ENCODE data around the gene IER2.

IER2 gene

GRCh38 chr19:13116282-13117175, 33.7 kb upstream of the IER2 start, which contains the start of gene TRMT1:
Gene TRMT1, minus strand, starts transcription at chr19:13116740. Its CDS starts 341 bp downstream, at chr19:13116399.
- peak within 1 kb of the TSS; percentile 88 for H3K27ac ChIP-seq (ENCODE audit: poor library complexity, severe bottlenecking)
- peaks cover 39% of the 10 kb centered on the region for H3K36me3 ChIP-seq (ENCODE audit: low read depth)
- H3K27me3 ChIP-seq (ENCODE audit: insufficient read depth, poor library complexity, severe bottlenecking): no peaks in the 10 kb centered on the region
- TF ChIP-seq CTCF (IDR thresholded peaks at IDR 0.05; ENCODE audit: poor library complexity, severe bottlenecking): no peak
- peak within 1 kb of the TSS; percentile 87 for H3K4me3 ChIP-seq (ENCODE audit: severe bottlenecking)
- no peaks in the 10 kb centered on the region for H3K9me3 ChIP-seq (ENCODE audit: severe bottlenecking)
- peak; percentile 50 for ATAC-seq (ENCODE audit: low read depth)
- H3K4me1 ChIP-seq (ENCODE audit: insufficient read depth, poor library complexity, severe bottlenecking): peaks cover 8% of the 10 kb centered on the region
- peak; percentile 95 for DNase-seq (ENCODE audit: low spot score)

GRCh38 chr19:13117176-13117771, 32.9 kb upstream of the IER2 start:
- Histone ChIP-seq H3K27ac (ENCODE audit: poor library complexity, severe bottlenecking) (peak overlapping the region; percentile 88), H3K27me3 (ENCODE audit: insufficient read depth, poor library complexity, severe bottlenecking) (no peaks in the 10 kb centered on the region), H3K9me3 (ENCODE audit: severe bottlenecking) (no peaks in the 10 kb centered on the region), H3K4me3 (ENCODE audit: severe bottlenecking) (peak overlapping the region; percentile 87), H3K4me1 (ENCODE audit: insufficient read depth, poor library complexity, severe bottlenecking) (peaks cover 8% of the 10 kb centered on the region), H3K36me3 (ENCODE audit: low read depth) (peaks cover 42% of the 10 kb centered on the region)
- DNase-seq (ENCODE audit: low spot score): no peak
- no peak for TF ChIP-seq CTCF (IDR thresholded peaks at IDR 0.05; ENCODE audit: poor library complexity, severe bottlenecking)
- ATAC-seq (ENCODE audit: low read depth): peak; percentile 2; the same call in 1 of the 3 replicates

- H3K9me3 ChIP-seq (ENCODE audit: severe bottlenecking): no peaks in the 10 kb centered on the region
- peak within 1 kb of the TSS; percentile 87 for H3K4me3 ChIP-seq (ENCODE audit: severe bottlenecking)
- H3K36me3 ChIP-seq (ENCODE audit: low read depth): peaks cover 38% of the 10 kb centered on the region
- peak; percentile 76 for ATAC-seq (ENCODE audit: low read depth)
- H3K4me1 ChIP-seq (ENCODE audit: insufficient read depth, poor library complexity, severe bottlenecking): peaks cover 8% of the 10 kb centered on the region
- H3K27ac ChIP-seq (ENCODE audit: poor library complexity, severe bottlenecking): peak within 1 kb of the TSS; percentile 88
- H3K27me3 ChIP-seq (ENCODE audit: insufficient read depth, poor library complexity, severe bottlenecking): no peaks in the 10 kb centered on the region
- DNase-seq (ENCODE audit: low spot score): no peak
- TF ChIP-seq CTCF (IDR thresholded peaks at IDR 0.05; ENCODE audit: poor library complexity, severe bottlenecking): no peak
Observed at GRCh38 chr19:13117772-13118423, 32.3 kb upstream of the IER2 start, which contains the start of gene NACC1. Gene NACC1, plus strand, starts transcription at chr19:13118264. Its CDS starts 16,944 bp downstream, at chr19:13135208.

GRCh38 chr19:13118424-13119193, 31.6 kb upstream of the IER2 start:
- Histone ChIP-seq H3K4me1 (ENCODE audit: insufficient read depth, poor library complexity, severe bottlenecking) (peaks cover 8% of the 10 kb centered on the region), H3K9me3 (ENCODE audit: severe bottlenecking) (no peaks in the 10 kb centered on the region), H3K27ac (ENCODE audit: poor library complexity, severe bottlenecking) (peak overlapping the region; percentile 88), H3K27me3 (ENCODE audit: insufficient read depth, poor library complexity, severe bottlenecking) (no peaks in the 10 kb centered on the region), H3K4me3 (ENCODE audit: severe bottlenecking) (peak overlapping the region; percentile 87), H3K36me3 (ENCODE audit: low read depth) (peaks cover 39% of the 10 kb centered on the region)
- DNase-seq (ENCODE audit: low spot score) (peak; percentile 86), ATAC-seq (ENCODE audit: low read depth) (peak; percentile 48)
- TF ChIP-seq CTCF (IDR thresholded peaks at IDR 0.05; ENCODE audit: poor library complexity, severe bottlenecking): no peak
